Neuronal stem cell (in vitro differentiated cells): ENCODE measurements around the gene PGD.

ENCODE experiments used
- DNase-seq: peaks from one replicate; pipeline ENCODE4 v3.0.0-alpha.2; 2013; ENCODE audit warnings: low spot score
- H2AFZ ChIP-seq: one replicate; pipeline ENCODE4 v1.6.1; 2013; ENCODE audit warnings: mild to moderate bottlenecking, low read length, inconsistent platforms
- H2AK5ac ChIP-seq: 2 replicates; pipeline ENCODE4 v1.6.1; 2013; ENCODE audit warnings: low read depth, mild to moderate bottlenecking, inconsistent platforms, low read length, moderate library complexity, mixed read lengths
- H2BK120ac ChIP-seq: 2 replicates; pipeline ENCODE4 v1.6.1; 2013; ENCODE audit warnings: low read depth, mild to moderate bottlenecking, inconsistent platforms, low read length, moderate library complexity, mixed read lengths
- H2BK12ac ChIP-seq: one replicate; pipeline ENCODE4 v1.6.1; 2013; ENCODE audit warnings: low read length, inconsistent platforms
- H2BK15ac ChIP-seq: 2 replicates; pipeline ENCODE4 v1.6.1; 2013; ENCODE audit warnings: mild to moderate bottlenecking, low read length, inconsistent platforms, mixed read lengths
- H2BK5ac ChIP-seq: one replicate; pipeline ENCODE4 v1.6.1; 2013; ENCODE audit warnings: inconsistent platforms, mild to moderate bottlenecking, low read length, moderate library complexity
- H3K14ac ChIP-seq: one replicate; pipeline ENCODE4 v1.6.1; 2013; ENCODE audit warnings: low read length, inconsistent platforms
- H3K18ac ChIP-seq: 2 replicates; pipeline ENCODE4 v1.6.1; 2013; ENCODE audit warnings: low read length, inconsistent platforms
- H3K23ac ChIP-seq: 2 replicates; pipeline ENCODE4 v1.6.1; 2013; ENCODE audit warnings: low read depth, mild to moderate bottlenecking, mixed read lengths, low read length, inconsistent platforms; ENCODE audit not compliant: poor library complexity
- H3K27ac ChIP-seq: replicated peaks from 3 replicates; pipeline ENCODE4 v1.5.1; 2013; ENCODE audit warnings: low read length, inconsistent platforms
- H3K27me3 ChIP-seq, 3 experiments: 2 replicates each; pipeline ENCODE4 v1.6.1; 2013; ENCODE audit warnings: low read length in 3 of 3, mild to moderate bottlenecking in 2 of 3, inconsistent platforms in 1 of 3, low read depth in 1 of 3, mixed read lengths in 1 of 3, moderate library complexity in 1 of 3; ENCODE audit not compliant: control insufficient read depth in 3 of 3, insufficient read depth in 3 of 3
- H3K36me3 ChIP-seq, 2 donors: replicated peaks in 1 of 2; 2 replicates each; pipeline ENCODE4 v1.6.1; 2013; ENCODE audit warnings: low read length in 2 of 2; ENCODE audit not compliant: control insufficient read depth in 2 of 2, insufficient read depth in 2 of 2
- H3K4ac ChIP-seq: 2 replicates; pipeline ENCODE4 v1.6.1; 2013; ENCODE audit warnings: inconsistent platforms, mild to moderate bottlenecking, low read length, moderate library complexity
- H3K4me1 ChIP-seq, 2 donors: 1 replicate in 1 of 2; 2 replicates in 1 of 2; pipeline ENCODE4 v1.6.1; 2013; ENCODE audit warnings: low read length in 2 of 2, low read depth in 1 of 2; ENCODE audit not compliant: control insufficient read depth in 2 of 2, insufficient read depth in 1 of 2
- H3K4me2 ChIP-seq: one replicate; pipeline ENCODE4 v1.6.1; 2013; ENCODE audit warnings: mild to moderate bottlenecking, low read length, inconsistent platforms; ENCODE audit not compliant: insufficient read depth, poor library complexity, severe bottlenecking
- H3K4me3 ChIP-seq, 2 donors: 2 replicates each; pipeline ENCODE4 v1.5.1; 2013; ENCODE audit warnings: low read length in 2 of 2, mild to moderate bottlenecking in 2 of 2, inconsistent platforms in 1 of 2, moderate library complexity in 1 of 2
- H3K79me1 ChIP-seq: one replicate; pipeline ENCODE4 v1.6.1; 2013; ENCODE audit warnings: low read depth, mild to moderate bottlenecking, inconsistent platforms, low read length, moderate library complexity
- H3K9ac ChIP-seq: one replicate; pipeline ENCODE4 v1.6.1; 2013; ENCODE audit warnings: mild to moderate bottlenecking, low read depth, low read length, inconsistent platforms; ENCODE audit not compliant: poor library complexity
- H3K9me3 ChIP-seq, 2 donors: replicated peaks in 1 of 2; 2 replicates each; pipeline versions ENCODE3 to v1.6.1; 2013; ENCODE audit warnings: low read length in 2 of 2, mild to moderate bottlenecking in 2 of 2, inconsistent platforms in 1 of 2, low read depth in 1 of 2, mixed read lengths in 1 of 2, moderate library complexity in 1 of 2; ENCODE audit not compliant: control insufficient read depth in 2 of 2, insufficient read depth in 1 of 2
- H4K8ac ChIP-seq: one replicate; pipeline ENCODE4 v1.6.1; 2013; ENCODE audit warnings: low read depth, mild to moderate bottlenecking, inconsistent platforms, low read length, moderate library complexity
- H4K91ac ChIP-seq: one replicate; pipeline ENCODE4 v1.6.1; 2013; ENCODE audit warnings: low read length, low read depth, mild to moderate bottlenecking, inconsistent platforms; ENCODE audit not compliant: poor library complexity
- WGBS, 2 donors: extraction: QIAGEN DNeasy Blood & Tissue Kit; methylation state at CpG; one replicate each; pipeline ENCODE4 v1.1.7; 2013; ENCODE audit warnings: missing lambda C conversion rate in 2 of 2, mixed read lengths in 1 of 2; ENCODE audit not compliant: insufficient read length in 2 of 2, insufficient replicate concordance in 1 of 2; ENCODE audit errors: extremely low coverage in 2 of 2; 5-methylcytosine and 5-hydroxymethylcytosine counted together

Gene PGD

DNA sequence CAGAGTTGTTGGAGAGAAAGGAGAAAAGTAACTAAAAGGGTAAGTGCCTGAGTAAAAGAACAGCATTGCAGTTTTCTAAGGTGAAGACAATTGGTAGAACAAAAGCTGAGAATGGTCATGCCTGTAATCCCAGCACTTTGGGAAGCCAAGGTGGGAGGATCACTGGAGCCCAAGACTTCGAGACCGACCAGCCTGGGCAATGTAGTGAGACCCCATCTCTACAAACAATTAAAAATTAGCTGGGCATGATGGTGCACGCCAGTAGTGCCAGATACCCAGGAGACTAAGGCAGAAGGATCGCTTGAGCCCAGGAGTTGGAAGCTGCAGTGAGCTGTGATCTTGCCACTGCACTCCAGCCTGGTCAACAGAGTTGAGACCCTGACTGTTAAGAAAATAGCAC is 15.2 kb upstream of the PGD start:
- no peak overlapping the region for H2BK120ac ChIP-seq
- H3K9ac ChIP-seq, result no peak overlapping the region
- no peak overlapping the region for H3K27ac ChIP-seq
- H3K79me1 ChIP-seq, result peaks cover 2% of the 10 kb centered on the region
- peaks cover 9 to 72% of the 10 kb centered on the region in 2 donors for H3K36me3 ChIP-seq
- no peak overlapping the region for H3K4ac ChIP-seq
- no peak overlapping the region for H4K8ac ChIP-seq
- no peak overlapping the region for H3K4me3 ChIP-seq
- H3K18ac ChIP-seq, result no peak overlapping the region
- no peak overlapping the region for H2AFZ ChIP-seq
- no peak overlapping the region for H4K91ac ChIP-seq
- no peak overlapping the region for H2BK15ac ChIP-seq
- H3K23ac ChIP-seq, result no peak overlapping the region
- no peak overlapping the region for H2BK12ac ChIP-seq
- no peak overlapping the region for H2AK5ac ChIP-seq
- no peaks in the 10 kb centered on the region for H3K27me3 ChIP-seq
- DNase-seq, result no peak
- peaks cover 7 to 13% of the 10 kb centered on the region in 2 donors for H3K4me1 ChIP-seq
- WGBS, 2 donors, result no CpG with 5 or more reads among the region's 4 CpGs
- no peak overlapping the region for H2BK5ac ChIP-seq
- H3K9me3 ChIP-seq, result no peaks in the 10 kb centered on the region
- no peak overlapping the region for H3K14ac ChIP-seq
- no peak overlapping the region for H3K4me2 ChIP-seq

DNA sequence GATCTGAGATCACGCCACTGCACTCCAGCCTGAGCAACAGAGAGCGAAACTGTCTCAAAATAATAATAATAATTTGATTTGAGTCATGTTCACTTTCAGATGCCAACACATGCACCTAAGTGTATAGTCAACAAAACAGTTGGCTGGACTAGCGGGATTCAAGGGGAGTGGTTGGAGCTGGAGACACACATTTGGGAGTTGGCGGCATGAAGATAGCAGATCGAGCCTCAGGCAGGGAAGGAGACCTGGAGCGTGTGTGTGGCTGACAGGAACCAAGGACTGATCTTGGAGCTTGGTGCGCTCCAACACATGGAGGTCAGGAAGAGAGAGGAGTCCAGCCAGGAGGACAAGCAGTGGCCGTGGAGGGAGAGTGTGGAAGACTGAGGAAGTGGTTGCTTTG is 14.6 kb upstream of the PGD start:
- no CpG with 5 or more reads among the region's 8 CpGs for WGBS, 2 donors
- Histone ChIP-seq H3K27ac (no peak overlapping the region), H3K36me3 (peaks cover 5 to 71% of the 10 kb centered on the region in 2 donors)

DNA sequence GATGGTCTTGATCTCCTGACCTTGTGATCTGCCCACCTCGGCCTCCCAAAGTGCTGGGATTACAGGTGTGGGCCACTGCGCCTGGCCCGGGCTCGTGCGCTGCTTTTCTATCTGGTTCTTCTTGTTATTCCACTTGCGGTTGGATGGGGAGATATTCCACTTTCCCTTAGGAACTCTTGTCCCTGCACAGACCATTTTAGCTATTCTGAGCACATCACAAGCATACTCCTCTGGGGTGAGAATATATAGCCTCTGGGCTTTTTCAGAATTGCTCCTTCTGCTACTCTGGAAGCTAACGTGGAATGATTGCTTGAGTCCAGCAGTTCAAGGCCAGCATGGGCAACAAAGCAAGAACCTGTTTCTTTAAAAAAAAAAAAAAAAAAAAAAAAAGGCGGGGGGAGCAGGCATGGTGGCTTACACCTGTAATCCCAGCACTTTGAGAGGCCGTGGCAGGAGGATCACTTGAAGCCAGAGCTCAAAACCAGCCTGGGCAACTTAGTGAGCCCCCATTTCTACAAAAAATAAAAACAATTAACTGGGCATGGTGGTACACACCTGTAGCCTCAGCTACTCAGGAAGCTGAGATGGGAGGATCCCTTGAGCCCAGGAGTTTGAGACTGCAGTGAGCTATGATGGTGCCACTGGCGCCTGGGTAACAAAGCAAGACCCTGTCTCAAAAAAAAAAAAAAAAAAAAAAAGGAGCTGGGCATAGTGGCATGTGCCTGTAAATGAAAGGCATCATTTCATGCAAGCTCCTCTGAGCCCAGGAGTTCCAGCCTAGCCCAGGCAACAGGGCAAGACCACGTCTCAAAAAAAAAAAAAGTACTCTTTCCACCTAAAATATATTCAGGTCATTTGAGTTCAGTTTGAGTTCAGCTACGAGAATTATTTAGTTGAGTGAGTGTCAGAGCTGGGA is 11.8 kb upstream of the PGD start:
- H3K27me3 ChIP-seq, result no peaks in the 10 kb centered on the region
- H3K27ac ChIP-seq, result peak overlapping the region; percentile 37
- no peak overlapping the region for H4K8ac ChIP-seq
- H4K91ac ChIP-seq, result no peak overlapping the region
- no CpG with 5 or more reads among the region's 12 CpGs for whole genome bisulfite sequencing, 2 donors
- peaks cover 9 to 13% of the 10 kb centered on the region in 2 donors for H3K4me1 ChIP-seq
- H2AK5ac ChIP-seq, result no peak overlapping the region
- H3K18ac ChIP-seq, result no peak overlapping the region
- no peak for DNase-seq
- H2AFZ ChIP-seq, result no peak overlapping the region
- H2BK12ac ChIP-seq, result no peak overlapping the region
- H3K4me3 ChIP-seq, result no peak overlapping the region
- no peak overlapping the region for H3K23ac ChIP-seq
- no peak overlapping the region for H2BK120ac ChIP-seq
- no peaks in the 10 kb centered on the region for H3K9me3 ChIP-seq
- no peak overlapping the region for H2BK5ac ChIP-seq
- no peak overlapping the region for H3K4ac ChIP-seq
- H3K9ac ChIP-seq, result no peak overlapping the region
- no peak overlapping the region for H2BK15ac ChIP-seq
- no peak overlapping the region for H3K4me2 ChIP-seq
- H3K79me1 ChIP-seq, result no peaks in the 10 kb centered on the region
- peaks cover 2 to 55% of the 10 kb centered on the region in 2 donors for H3K36me3 ChIP-seq
- H3K14ac ChIP-seq, result no peak overlapping the region

More for the DNA sequence above, 14.6 kb upstream of the PGD start:
- Histone ChIP-seq H2BK12ac (no peak overlapping the region), H3K4ac (no peak overlapping the region), H2AFZ (no peak overlapping the region), H3K23ac (no peak overlapping the region), H2BK120ac (no peak overlapping the region), H2BK5ac (no peak overlapping the region), H4K8ac (no peak overlapping the region), H3K79me1 (peaks cover 2% of the 10 kb centered on the region), H3K27me3 (no peaks in the 10 kb centered on the region), H3K9ac (no peak overlapping the region), H2BK15ac (no peak overlapping the region), H3K14ac (no peak overlapping the region), H3K4me1 (peaks cover 9 to 13% of the 10 kb centered on the region in 2 donors), H3K9me3 (no peaks in the 10 kb centered on the region), H3K4me3 (no peak overlapping the region), H3K4me2 (no peak overlapping the region), H2AK5ac (no peak overlapping the region), H4K91ac (peak overlapping the region; percentile 95), H3K18ac (no peak overlapping the region)
- no peak for DNase-seq

DNA sequence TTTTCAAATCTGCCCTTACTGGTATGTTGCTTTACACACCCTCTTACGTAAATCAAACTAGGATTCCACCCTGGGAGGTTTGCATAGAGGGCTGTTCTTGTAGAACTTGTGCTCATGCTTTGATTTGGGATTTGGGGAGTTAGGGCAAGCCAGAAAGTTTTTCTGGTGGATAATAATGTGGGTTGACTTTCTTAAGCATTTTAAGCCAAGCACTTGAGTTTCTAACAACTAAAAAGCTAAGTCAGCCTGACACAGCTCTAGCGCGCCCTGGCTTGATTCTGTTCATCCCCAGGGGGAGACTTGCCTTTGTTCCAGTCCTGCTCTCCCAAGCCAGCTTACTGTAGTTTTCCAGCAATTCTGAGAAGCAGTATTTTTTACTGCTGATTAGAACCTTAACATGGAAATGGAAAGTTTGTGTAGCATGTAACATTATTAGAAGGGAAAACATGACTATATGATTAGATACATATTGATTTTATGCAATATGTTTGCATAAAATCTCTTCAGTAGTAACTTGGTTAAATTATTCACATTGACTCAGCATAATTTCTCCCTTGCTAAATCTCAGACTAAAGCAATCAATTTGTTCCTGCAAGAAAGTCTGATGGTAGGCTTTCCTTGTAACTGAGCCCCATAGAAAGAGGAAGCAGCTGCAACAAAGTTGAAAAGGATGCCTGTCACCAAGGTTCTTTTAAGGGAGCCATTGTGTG is 11.0 kb upstream of the PGD start:
- Histone ChIP-seq H2BK120ac (no peak overlapping the region), H3K23ac (no peak overlapping the region), H3K27ac (peak overlapping the region; percentile 37), H3K9me3 (no peaks in the 10 kb centered on the region), H2AK5ac (no peak overlapping the region), H2BK15ac (no peak overlapping the region), H4K8ac (no peak overlapping the region), H3K79me1 (no peaks in the 10 kb centered on the region), H3K14ac (no peak overlapping the region), H2BK12ac (no peak overlapping the region), H3K36me3 (peaks cover 2 to 47% of the 10 kb centered on the region in 2 donors), H3K27me3 (no peaks in the 10 kb centered on the region), H3K4ac (no peak overlapping the region), H3K9ac (no peak overlapping the region), H2BK5ac (no peak overlapping the region), H2AFZ (no peak overlapping the region), H3K18ac (no peak overlapping the region), H3K4me3 (no peak overlapping the region), H3K4me1 (peaks cover 9 to 13% of the 10 kb centered on the region in 2 donors), H3K4me2 (no peak overlapping the region), H4K91ac (no peak overlapping the region)
- no peak for DNase-seq
- WGBS, 2 donors, result no CpG with 5 or more reads among the region's 3 CpGs
